LNCaP clone FGC (cell line): ENCODE measurements around the gene SPEN.

Experiments used
- DNase-seq: peaks from one replicate; pipeline ENCODE4 v3.0.0-alpha.2; 2011; ENCODE audit warnings: low read depth
- H3K4me3 ChIP-seq: 2 replicates; pipeline ENCODE4 v1.5.1; 2011; ENCODE audit warnings: mild to moderate bottlenecking, low read depth, low read length, control low read depth
- CTCF ChIP-seq: IDR thresholded peaks from 2 replicates; pipeline ENCODE4 v1.5.1; 2012; ENCODE audit warnings: mild to moderate bottlenecking; ENCODE audit not compliant: control insufficient read depth, insufficient read depth; ENCODE audit errors: extremely low read depth

SPEN gene

GRCh38 chr1:15852036-15852827 is 4.7 kb downstream of the SPEN start:
- no peak for DNase-seq
- TF ChIP-seq CTCF: no peak
- no peak overlapping the region for H3K4me3 ChIP-seq

DNA sequence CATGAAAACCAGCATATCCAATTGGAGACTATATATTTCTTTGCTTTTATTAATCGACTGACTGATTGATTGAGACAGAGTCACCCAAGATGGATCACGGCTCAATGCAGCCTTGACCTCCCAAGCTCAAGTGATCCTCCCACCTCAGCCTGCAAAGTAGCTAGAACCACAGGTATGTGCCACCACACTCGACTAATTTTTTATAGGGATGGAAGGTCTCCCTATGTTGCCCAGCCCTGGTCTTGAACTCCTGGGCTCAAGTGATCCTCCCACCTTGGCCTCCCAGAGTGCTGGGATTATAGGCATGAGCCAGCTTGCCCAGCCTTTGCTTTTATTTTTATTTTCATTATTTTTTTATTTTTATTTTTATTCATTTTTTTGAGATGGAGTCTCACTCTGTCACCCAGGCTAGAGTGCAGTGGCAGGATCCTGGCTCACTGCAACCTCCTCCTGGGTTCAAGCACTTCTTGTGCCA is 5.4 kb downstream of the SPEN start:
- H3K4me3 ChIP-seq: no peak overlapping the region
- no peak for TF ChIP-seq CTCF
- DNase-seq: no peak

DNA sequence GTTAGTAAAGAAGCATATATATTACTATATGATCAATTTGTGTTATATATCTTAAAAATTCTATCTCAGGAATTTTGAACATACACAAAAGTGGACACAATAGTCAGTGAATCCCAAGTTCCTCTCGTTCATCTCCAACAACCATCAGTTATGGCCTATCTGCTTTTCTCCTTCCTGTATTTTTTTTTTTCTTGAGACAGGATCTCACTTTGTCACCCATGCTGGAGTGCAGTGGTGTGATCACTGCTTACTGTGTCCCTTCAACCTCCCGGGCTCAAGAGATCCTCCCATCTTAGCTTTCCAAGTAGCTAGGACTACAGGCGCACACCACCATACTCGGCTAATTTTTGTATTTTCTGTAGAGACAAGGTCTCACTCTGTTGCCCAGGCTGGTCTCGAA is 9.4 kb downstream of the SPEN start:
- no peak for DNase-seq
- H3K4me3 ChIP-seq: no peak overlapping the region
- TF ChIP-seq CTCF: no peak

DNA sequence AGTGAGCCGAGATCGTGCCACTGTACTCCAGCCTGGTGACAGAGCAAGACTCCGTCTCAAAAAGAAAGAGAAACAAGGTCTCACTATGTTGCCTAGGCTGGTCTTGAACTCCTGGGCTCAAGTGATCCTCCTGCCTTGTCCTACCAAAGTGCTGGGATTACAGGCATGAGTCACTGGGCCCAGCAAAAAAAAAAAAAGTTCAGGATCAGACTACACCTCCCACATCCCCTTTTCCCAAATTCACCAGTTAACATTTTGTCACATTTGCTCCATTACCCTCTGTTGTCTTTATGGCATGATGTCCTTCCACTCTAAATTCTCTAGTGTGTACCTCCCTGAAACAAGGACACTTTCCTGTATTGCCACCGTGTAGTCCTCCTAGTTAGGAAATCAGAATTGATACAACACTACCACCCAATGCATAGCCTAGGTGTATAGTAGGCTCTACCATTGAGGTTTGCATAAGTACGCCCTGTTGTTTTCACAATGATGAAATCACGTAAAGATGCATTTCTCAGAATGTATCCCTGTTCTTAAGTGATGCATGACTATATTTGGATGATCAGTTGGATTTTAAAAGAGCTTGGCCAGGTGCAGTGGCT is 10.7 kb downstream of the SPEN start:
- no peak for TF ChIP-seq CTCF
- no peak overlapping the region for H3K4me3 ChIP-seq
- DNase-seq: no peak

GRCh38 chr1:15858672-15859372 is 11.3 kb downstream of the SPEN start:
- no peak for DNase-seq
- H3K4me3 ChIP-seq: no peak overlapping the region
- TF ChIP-seq CTCF: no peak

DNA sequence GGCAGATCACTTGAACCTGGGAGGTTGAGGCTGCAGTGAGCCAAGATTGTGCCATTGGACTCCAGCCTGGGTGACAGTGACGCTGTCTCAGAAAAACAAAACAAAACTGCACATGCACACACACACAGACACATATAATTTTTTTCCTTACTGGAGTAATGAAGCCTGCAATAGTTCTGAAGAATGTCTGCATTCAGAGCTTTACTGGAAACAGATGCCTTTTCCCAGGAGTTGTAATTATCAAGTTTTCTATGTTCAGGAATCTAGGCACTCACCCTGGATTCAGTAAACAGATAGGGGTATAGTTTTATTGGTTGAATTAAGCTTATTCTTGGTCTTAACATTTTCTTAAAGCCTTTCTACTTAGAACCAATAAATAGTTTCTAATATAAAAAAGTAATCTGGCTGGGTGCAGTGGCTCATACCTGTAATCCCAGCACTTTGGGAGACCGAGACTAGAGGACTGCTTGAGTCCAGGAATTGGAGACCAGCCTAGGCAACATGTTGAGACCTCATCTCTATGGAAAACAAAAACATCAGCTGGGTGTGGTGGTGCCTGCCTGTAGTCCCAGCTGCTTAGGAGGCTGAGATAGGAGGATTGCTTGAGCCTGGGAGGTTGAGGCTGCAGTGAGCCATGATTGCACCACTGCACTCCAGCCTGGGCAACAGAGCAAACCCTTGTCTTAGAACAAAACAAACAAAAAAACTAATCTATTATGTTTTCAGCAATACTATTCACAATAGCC is 15.8 kb downstream of the SPEN start:
- DNase-seq: no peak
- no peak overlapping the region for H3K4me3 ChIP-seq
- TF ChIP-seq CTCF: no peak
